ENCODE results near the gene DCDC2C.

DCDC2C gene

GRCh38 chr2:3847397-3848052 lies 144.2 kb downstream of the DCDC2C start:
- FAIRE-seq = no peak

GRCh38 chr2:3848776-3849175 lies 145.4 kb downstream of the DCDC2C start:
- no peak for FAIRE-seq

- FAIRE-seq = no peak
Observed at GRCh38 chr2:3849213-3849612, 145.8 kb downstream of the DCDC2C start.

- FAIRE-seq = no peak
Observed at GRCh38 chr2:3857576-3857975, 154.2 kb downstream of the DCDC2C start.

- FAIRE-seq = no peak
Observed at GRCh38 chr2:3864943-3865865, 161.8 kb downstream of the DCDC2C start.

GRCh38 chr2:3867469-3867868 lies 164.1 kb downstream of the DCDC2C start:
- no peak for FAIRE-seq

- FAIRE-seq = no peak
Observed at GRCh38 chr2:3868012-3868805, 164.8 kb downstream of the DCDC2C start.

- FAIRE-seq = no peak
Observed at GRCh38 chr2:3870222-3870621, 166.8 kb downstream of the DCDC2C start.

- FAIRE-seq = no peak
Observed at GRCh38 chr2:3871002-3871401, 167.6 kb downstream of the DCDC2C start.

- FAIRE-seq = no peak
Observed at GRCh38 chr2:3872451-3872850, 169.1 kb downstream of the DCDC2C start.

- no peak for FAIRE-seq
Observed at GRCh38 chr2:3873899-3874298, 170.5 kb downstream of the DCDC2C start.

GRCh38 chr2:3876221-3876620 lies 172.8 kb downstream of the DCDC2C start:
- FAIRE-seq = no peak

- FAIRE-seq = no peak
Observed at GRCh38 chr2:3876685-3877084, 173.3 kb downstream of the DCDC2C start.

GRCh38 chr2:3885629-3886628 lies 182.6 kb downstream of the DCDC2C start:
- FAIRE-seq = no peak

GRCh38 chr2:3895021-3895420 lies 191.6 kb downstream of the DCDC2C start:
- no peak for FAIRE-seq

Data from islet of Langerhans (tissue), 1 donor.